IMR-90 (cell line): ENCODE results near the gene APLN. TPM values are rescaled to one million over a fixed set of nuclear protein-coding genes. Genes with fewer than 3 reads are reported as not detected.

Source experiments
- ATAC-seq: fragments of 200-7000 bp; cut with Tn5 transposase; 2 replicates; pipeline ENCODE4 v1.9.1; 2020; ENCODE audit warnings: low read depth, mild to moderate bottlenecking, moderate library complexity
- BruUV-seq: library from RNA; stranded (reverse); fragments of 400-500 nt; replicated peaks from 2 replicates; lab custom pipeline; 2021; lab: Mats Ljungman, UMichigan
- CTCF ChIA-PET: fragments of 300-600 bp; formaldehyde crosslinking; extraction: SDS; loops from one replicate; lab custom pipeline; 2021; ENCODE audit warnings: antibody characterized with exemption; lab: Yijun Ruan, JAX
- POLR2A ChIA-PET: fragments of 300-600 bp; sonication (Branson Sonifier 250); formaldehyde crosslinking; loops from one replicate; lab custom pipeline; 2022; ENCODE audit warnings: antibody characterized with exemption; ENCODE audit not compliant: unreplicated experiment; lab: Charles Lee
- DNase-seq: peaks from one replicate; pipeline ENCODE4 v3.0.0; 2013
- H2AFZ ChIP-seq: replicated peaks from 2 replicates; pipeline ENCODE3; 2013; ENCODE audit warnings: low read length, mild to moderate bottlenecking; ENCODE audit not compliant: poor library complexity
- H2AK5ac ChIP-seq: 2 replicates; pipeline ENCODE4 v1.6.1; 2013; ENCODE audit warnings: low read depth, low read length, inconsistent platforms
- H2AK9ac ChIP-seq: replicated peaks from 2 replicates; pipeline ENCODE3; 2013; ENCODE audit warnings: mild to moderate bottlenecking, low read depth, low read length, moderate library complexity; ENCODE audit not compliant: poor library complexity
- H2BK120ac ChIP-seq: 2 replicates; pipeline ENCODE4 v1.6.1; 2013; ENCODE audit warnings: low read depth, low read length, inconsistent platforms
- H2BK15ac ChIP-seq: 3 replicates; pipeline ENCODE4 v1.6.1; 2013; ENCODE audit warnings: low read depth, low read length, inconsistent platforms
- H2BK20ac ChIP-seq: 2 replicates; pipeline ENCODE4 v1.6.1; 2013; ENCODE audit warnings: low read depth, mild to moderate bottlenecking, inconsistent platforms, low read length, moderate library complexity
- H2BK5ac ChIP-seq: 2 replicates; pipeline ENCODE4 v1.6.1; 2013; ENCODE audit warnings: mild to moderate bottlenecking, low read depth, low read length, inconsistent platforms; ENCODE audit not compliant: poor library complexity, severe bottlenecking
- H3K14ac ChIP-seq: replicated peaks from 2 replicates; pipeline ENCODE4 v1.6.1; 2013; ENCODE audit warnings: low read depth, low read length, inconsistent platforms
- H3K18ac ChIP-seq: 2 replicates; pipeline ENCODE4 v1.6.1; 2013; ENCODE audit warnings: low read depth, low read length, control low read depth
- H3K23ac ChIP-seq: 2 replicates; pipeline ENCODE4 v1.6.1; 2013; ENCODE audit warnings: low read depth, low read length, inconsistent platforms
- H3K27ac ChIP-seq: 2 replicates; pipeline ENCODE4 v1.5.1; 2013; ENCODE audit warnings: mild to moderate bottlenecking, control low read depth, low read length; ENCODE audit not compliant: insufficient read depth
- H3K27me3 ChIP-seq: 2 replicates; pipeline ENCODE4 v1.6.1; 2013; ENCODE audit warnings: low read length; ENCODE audit not compliant: control insufficient read depth, insufficient read depth
- H3K36me3 ChIP-seq: 2 replicates; pipeline ENCODE4 v1.6.1; 2013; ENCODE audit warnings: low read length, mixed read lengths; ENCODE audit not compliant: control insufficient read depth, insufficient read depth
- H3K4ac ChIP-seq: 2 replicates; pipeline ENCODE4 v1.6.1; 2013; ENCODE audit warnings: low read depth, low read length, inconsistent platforms
- H3K4me1 ChIP-seq: 2 replicates; pipeline ENCODE4 v1.6.1; 2013; ENCODE audit warnings: low read length, mixed read lengths; ENCODE audit not compliant: control insufficient read depth, insufficient read depth
- H3K4me2 ChIP-seq: 2 replicates; pipeline ENCODE4 v1.6.1; 2013; ENCODE audit warnings: low read depth, mild to moderate bottlenecking, control low read depth, low read length, moderate library complexity
- H3K4me3 ChIP-seq: 2 replicates; pipeline ENCODE4 v1.5.1; 2013; ENCODE audit warnings: low read depth, mild to moderate bottlenecking, control low read depth, low read length, moderate library complexity; ENCODE audit not compliant: insufficient read depth
- H3K56ac ChIP-seq: 2 replicates; pipeline ENCODE4 v1.6.1; 2013; ENCODE audit warnings: low read length, inconsistent platforms; ENCODE audit not compliant: insufficient read depth; ENCODE audit errors: extremely low read depth
- H3K79me1 ChIP-seq, 2 experiments: 2 replicates each; pipeline ENCODE4 v1.6.1; 2013; ENCODE audit warnings: low read length in 2 of 2, inconsistent platforms in 1 of 2, low read depth in 1 of 2
- H3K9ac ChIP-seq: 2 replicates; pipeline ENCODE4 v1.6.1; 2013; ENCODE audit warnings: low read depth, low read length, control low read depth
- H3K9me1 ChIP-seq: 2 replicates; pipeline ENCODE4 v1.6.1; 2013; ENCODE audit warnings: low read length, inconsistent platforms; ENCODE audit not compliant: insufficient read depth
- H3K9me3 ChIP-seq: 2 replicates; pipeline ENCODE4 v1.6.1; 2013; ENCODE audit warnings: low read length; ENCODE audit not compliant: control insufficient read depth, insufficient read depth
- H4K20me1 ChIP-seq: 2 replicates; pipeline ENCODE4 v1.6.1; 2013; ENCODE audit warnings: low read length, inconsistent platforms; ENCODE audit not compliant: insufficient read depth
- H4K5ac ChIP-seq: 2 replicates; pipeline ENCODE4 v1.6.1; 2013; ENCODE audit warnings: mild to moderate bottlenecking, low read depth, low read length, control low read depth
- H4K8ac ChIP-seq, 2 experiments: 2 replicates each; pipeline ENCODE4 v1.6.1; 2013; ENCODE audit warnings: low read depth in 2 of 2, low read length in 2 of 2, control low read depth in 1 of 2, inconsistent platforms in 1 of 2
- H4K91ac ChIP-seq: 2 replicates; pipeline ENCODE4 v1.6.1; 2013; ENCODE audit warnings: low read depth, low read length, inconsistent platforms; ENCODE audit not compliant: insufficient read depth
- MAFK ChIP-seq: IDR thresholded peaks from 2 replicates; pipeline ENCODE4 v1.6.1; 2012; ENCODE audit warnings: low read depth, low read length, improper control_type of control experiment
- RCOR1 ChIP-seq: IDR thresholded peaks from 2 replicates; pipeline ENCODE4 v1.6.1; 2012; ENCODE audit warnings: mild to moderate bottlenecking, low read length, improper control_type of control experiment; ENCODE audit not compliant: insufficient replicate concordance
- WGBS, 2 experiments: methylation state at CpG; one replicate each; pipeline versions ENCODE4 v1.1.5 to v1.1.7; 2013; ENCODE audit warnings: missing lambda C conversion rate in 2 of 2; ENCODE audit not compliant: insufficient read length in 1 of 2; ENCODE audit errors: extremely low coverage in 2 of 2; 5-methylcytosine and 5-hydroxymethylcytosine counted together
- dilution Hi-C: fragments of 300-500 bp; cut with HindIII; formaldehyde crosslinking; loops from one replicate; pipeline ENCODE4 v1.14.3; 2018; ENCODE audit warnings: low sequenced_read_pairs; ENCODE audit not compliant: unreplicated experiment
- in situ Hi-C: fragments of 300-500 bp; cut with MboI; formaldehyde crosslinking; loops from 3 replicates; pipeline ENCODE4 v1.14.3; 2019; ENCODE audit warnings: low sequenced_read_pairs, inconsistent platforms, mixed read lengths
- intact Hi-C: fragments of 100-400 bp; cut with micrococcal nuclease; formaldehyde crosslinking; loops from 2 replicates; pipeline ENCODE4 v1.10.0; 2022
- polyA plus RNA-seq, 3 experiments: library from polyadenylated mRNA; depleted of rRNA; stranded (reverse); fragments of >200 nt; gene quantifications; 2 replicates each; pipeline ENCODE4 v1.2.3, GENCODE V29; 2012; ENCODE audit warnings: low replicate concordance in 1 of 3
- total RNA-seq: library from RNA; depleted of rRNA; stranded (reverse); fragments of >200 nt; gene quantifications from 2 replicates; pipeline ENCODE4 v1.2.3, GENCODE V29; 2012

Gene APLN
- total and polyA plus RNA-seq, 2 of the 4 experiments (the other 2 are of a cell fraction) = 0.18 to 0.72 TPM

- Histone ChIP-seq H3K18ac (no peak overlapping the region), H2AK9ac (no peak overlapping the region), H3K4me1 (no peaks in the 10 kb centered on the region), H3K23ac (no peak overlapping the region), H2BK15ac (no peak overlapping the region), H2BK120ac (no peak overlapping the region), H3K27me3 (peaks cover 11% of the 10 kb centered on the region), H3K27ac (no peak overlapping the region), H3K4ac (no peak overlapping the region), H3K4me3 (no peak overlapping the region), H2AFZ (no peak overlapping the region), H3K36me3 (no peaks in the 10 kb centered on the region), H3K9ac (no peak overlapping the region), H2AK5ac (no peak overlapping the region), H3K56ac (no peak overlapping the region), H3K4me2 (no peak overlapping the region), H3K9me1 (no peaks in the 10 kb centered on the region), H3K14ac (no peak overlapping the region), H4K91ac (no peak overlapping the region), H4K8ac (no peak overlapping the region), H2BK5ac (no peak overlapping the region), H3K79me1 (no peaks in the 10 kb centered on the region), H3K9me3 (no peaks in the 10 kb centered on the region), H2BK20ac (no peak overlapping the region), H4K5ac (no peak overlapping the region), H4K20me1 (no peaks in the 10 kb centered on the region)
- intact Hi-C loops (no loop called here), in situ Hi-C loops (loop anchor here (5.0 to 25.0 kb wide), 3 partner anchors 115 to 1300 kb away; partner anchors contain the start of gene ENOX2), dilution Hi-C loops (no loop called here)
- no TSS peak for BruUV-seq
- no CpG with 5 or more reads among the region's 2 CpGs for WGBS, 2 experiments
- no peak for ATAC-seq
- no peak for DNase-seq
- no peak for TF ChIP-seq MAFK
- no peak for TF ChIP-seq RCOR1
- CTCF ChIA-PET = no interaction called here
- POLR2A ChIA-PET = no interaction called here
Observed at GRCh38 chrX:129612396-129612795, 42.4 kb downstream of the APLN start.
